GM21390 (cell line): ENCODE results near the gene F12.
"Not testable (repeated sequence)": the region's sequence is repeated elsewhere in the genome, so short reads cannot be mapped to it uniquely, and the experiment has no call there.

Source experiments
- ATAC-seq: cut with Tn5 transposase; IDR thresholded peaks from one replicate; pipeline ENCODE4 v1.9.1; 2021; ENCODE audit not compliant: unreplicated experiment

The F12 gene

DNA sequence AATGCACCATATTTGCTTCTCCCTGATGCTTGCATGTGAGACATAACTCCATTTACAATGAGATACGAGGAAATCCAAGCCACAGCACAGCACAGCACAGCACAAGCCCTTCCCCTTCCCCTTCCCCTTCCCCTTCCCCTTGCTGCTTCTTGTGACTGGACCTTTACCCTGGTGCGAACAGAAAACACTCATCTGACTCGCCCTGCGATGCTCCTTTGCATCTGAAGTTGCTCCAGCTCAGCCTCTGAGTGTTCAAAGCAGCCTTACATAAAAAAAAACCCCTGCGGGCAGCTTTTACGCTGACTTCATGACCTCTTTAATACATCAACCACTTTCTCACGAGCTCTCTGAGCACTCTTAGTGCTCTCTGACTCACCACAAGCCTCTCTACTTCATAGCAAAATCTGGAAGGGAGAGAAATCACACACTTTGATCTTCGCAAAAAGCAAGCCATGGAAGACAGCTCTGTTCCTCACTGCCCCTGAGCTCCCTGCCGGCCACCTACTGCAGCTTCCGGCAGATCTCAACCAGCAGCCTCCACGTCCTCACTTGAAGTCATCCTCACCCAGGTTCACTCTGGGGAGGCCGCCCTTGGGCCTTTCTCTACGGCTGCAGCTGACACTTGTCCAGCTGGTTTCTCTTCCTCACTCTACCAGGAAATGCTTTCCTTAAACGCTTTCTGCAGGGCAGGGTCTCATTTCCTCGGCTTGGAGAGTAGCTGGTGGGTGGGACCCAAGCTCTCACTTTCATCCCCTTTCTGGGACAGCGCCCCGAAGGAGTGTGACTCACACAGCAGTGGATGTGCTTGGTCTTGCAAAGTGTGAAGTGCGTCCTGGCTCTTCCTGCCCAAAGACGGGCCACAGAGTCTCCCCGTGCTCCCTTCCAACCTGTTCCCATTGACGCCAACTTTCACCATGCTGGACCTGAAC lies 19.9 kb downstream of the F12 start:
- ATAC-seq: no peak

- ATAC-seq: no peak
These were observed 20.8 kb downstream of the F12 start for GRCh38 chr5:177388521-177389052.

DNA sequence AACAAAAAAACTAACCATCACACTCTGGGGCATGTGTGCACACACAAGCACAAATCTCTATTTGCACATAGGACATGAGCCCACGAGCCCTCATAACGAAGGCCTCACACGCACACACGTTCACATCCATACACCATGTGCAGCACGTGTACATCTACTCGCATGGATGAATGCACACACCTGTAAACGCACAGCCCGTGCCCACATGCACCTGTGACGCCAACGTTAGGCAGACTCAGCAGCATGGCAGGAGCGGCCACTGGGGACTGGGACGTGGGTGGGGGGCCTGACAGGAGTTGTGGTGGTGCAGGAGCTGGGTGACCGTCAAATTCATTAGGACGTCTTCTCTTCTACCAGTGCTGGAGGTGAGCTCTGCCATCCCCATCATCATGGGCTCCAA lies 22.0 kb downstream of the F12 start:
- ATAC-seq: no peak

- no peak for ATAC-seq
These were observed 22.8 kb downstream of the F12 start for GRCh38 chr5:177386542-177386941.

GRCh38 chr5:177385720-177386119 lies 23.6 kb downstream of the F12 start:
- ATAC-seq: no peak

- ATAC-seq: no peak
These were observed 25.2 kb downstream of the F12 start, which contains the start of gene SLC34A1 for GRCh38 chr5:177384134-177384533. SLC34A1 (plus strand) TSS chr5:177384434; CDS start chr5:177385742, 1,308 bp downstream.

DNA sequence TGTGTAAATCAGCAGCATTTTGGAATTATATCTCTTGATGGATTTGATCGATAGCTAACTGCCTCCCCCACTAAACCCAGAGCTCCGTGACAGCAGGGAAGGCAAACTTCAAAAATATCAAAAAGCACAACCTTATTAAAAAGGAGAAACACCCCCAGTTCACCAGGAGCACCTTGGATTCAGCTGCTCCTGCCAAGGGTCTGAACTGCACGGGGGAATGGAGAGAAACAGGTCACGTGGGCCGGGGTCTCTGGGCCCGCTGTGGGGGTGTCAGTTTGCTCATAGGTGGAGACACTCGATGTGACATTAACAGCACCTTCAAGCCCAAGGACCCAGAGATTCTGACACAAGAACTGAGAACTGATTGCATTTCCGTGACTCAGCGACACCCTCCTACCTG lies 26.2 kb downstream of the F12 start:
- no peak for ATAC-seq

DNA sequence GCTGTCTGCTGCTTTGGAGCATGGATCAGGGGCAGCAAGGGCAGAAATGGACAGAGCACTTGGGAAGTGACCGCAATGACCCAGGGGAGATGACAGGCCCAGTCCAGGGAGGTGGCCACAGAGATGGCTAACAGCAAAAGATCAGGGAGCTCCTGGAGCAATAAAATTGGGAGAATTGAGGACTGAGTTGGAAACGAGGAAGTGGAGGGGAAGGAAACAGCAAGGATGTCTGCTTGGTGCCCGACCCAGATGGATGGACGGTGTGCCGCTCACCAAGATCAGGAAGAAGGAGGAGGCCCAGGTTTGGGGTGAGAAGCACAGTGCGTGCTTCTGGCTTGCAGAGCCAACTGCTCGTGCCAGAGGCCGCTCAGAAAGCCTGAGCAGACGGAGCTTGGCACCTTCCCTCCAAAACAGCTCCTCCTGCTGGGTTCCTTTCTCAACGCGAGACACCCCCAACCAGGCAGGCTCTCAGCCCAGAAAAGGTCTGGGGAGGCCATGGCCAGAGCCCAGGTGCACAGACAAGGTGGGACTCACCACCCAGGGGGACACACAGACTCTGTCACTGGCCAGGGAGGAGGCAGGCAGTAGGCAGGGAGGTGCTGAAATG lies 26.8 kb downstream of the F12 start:
- no peak for ATAC-seq

DNA sequence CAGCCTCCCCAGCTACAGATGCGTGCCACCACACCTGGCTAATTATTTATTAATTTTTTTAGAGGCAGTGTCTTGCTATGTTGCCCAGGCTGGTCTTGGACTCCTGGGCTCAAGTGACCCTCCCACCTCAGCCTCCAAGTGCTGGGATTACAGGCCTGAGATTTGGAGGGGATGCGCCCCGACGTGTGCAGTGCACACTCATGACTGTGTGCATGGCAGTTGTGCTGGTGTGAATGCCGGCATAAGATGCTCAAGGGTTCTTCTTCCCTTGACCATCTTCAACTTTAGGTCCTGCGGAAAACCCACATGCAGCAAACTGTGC lies 28.6 kb downstream of the F12 start:
- ATAC-seq: no peak

- no peak for ATAC-seq
These were observed 30.2 kb downstream of the F12 start for GRCh38 chr5:177378884-177379883.

DNA sequence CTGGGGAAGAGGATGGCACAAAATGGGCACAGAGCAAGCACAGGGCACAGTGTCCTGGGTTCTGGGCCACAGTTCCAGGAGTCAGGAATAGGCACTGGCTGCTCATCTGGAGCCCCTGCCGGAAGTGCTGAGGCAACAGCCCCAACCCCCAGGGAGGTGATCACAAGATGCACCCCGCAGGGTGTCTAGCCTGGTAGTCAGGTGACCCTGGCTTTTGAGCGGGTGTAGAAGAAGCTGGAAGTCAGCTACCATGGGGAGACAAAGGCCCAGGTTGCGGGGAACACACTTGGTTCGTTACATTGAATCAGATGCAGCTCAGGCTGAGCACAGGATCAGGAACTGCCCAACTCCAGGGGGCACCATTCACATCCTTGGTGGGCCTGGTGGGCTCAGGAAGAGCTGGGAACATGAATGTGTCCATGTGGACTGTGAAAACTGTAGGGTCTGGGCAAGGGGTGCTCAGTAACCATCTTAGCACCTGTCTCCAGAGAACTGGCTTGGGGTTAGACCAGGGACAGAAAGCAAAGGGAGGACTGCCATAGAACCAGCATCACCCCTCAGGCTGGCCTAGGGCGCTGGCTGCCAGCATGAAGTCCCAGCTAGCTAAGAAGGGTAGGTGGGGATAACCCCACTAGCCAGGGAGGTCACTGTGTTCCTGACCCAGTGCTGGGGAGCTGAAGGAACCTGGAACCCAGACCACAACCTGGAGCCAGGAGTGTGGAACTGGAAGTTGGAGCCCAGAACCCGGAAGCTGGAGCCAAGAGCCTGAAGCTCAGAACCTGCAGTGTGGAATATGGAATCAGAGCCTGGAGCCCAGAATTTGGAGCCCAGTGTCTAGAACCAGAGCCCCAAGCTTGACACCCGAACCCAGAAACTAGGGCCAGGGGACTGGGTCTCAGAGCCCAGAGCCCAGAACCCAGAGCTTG lies 31.2 kb downstream of the F12 start:
- ATAC-seq: no peak

GRCh38 chr5:177376107-177376506 lies 33.3 kb downstream of the F12 start:
- ATAC-seq: no peak

- not testable (repeated sequence) for ATAC-seq
These were observed 33.8 kb downstream of the F12 start for GRCh38 chr5:177375516-177375915.

- no peak for ATAC-seq
These were observed 35.2 kb downstream of the F12 start for GRCh38 chr5:177374211-177374610.

DNA sequence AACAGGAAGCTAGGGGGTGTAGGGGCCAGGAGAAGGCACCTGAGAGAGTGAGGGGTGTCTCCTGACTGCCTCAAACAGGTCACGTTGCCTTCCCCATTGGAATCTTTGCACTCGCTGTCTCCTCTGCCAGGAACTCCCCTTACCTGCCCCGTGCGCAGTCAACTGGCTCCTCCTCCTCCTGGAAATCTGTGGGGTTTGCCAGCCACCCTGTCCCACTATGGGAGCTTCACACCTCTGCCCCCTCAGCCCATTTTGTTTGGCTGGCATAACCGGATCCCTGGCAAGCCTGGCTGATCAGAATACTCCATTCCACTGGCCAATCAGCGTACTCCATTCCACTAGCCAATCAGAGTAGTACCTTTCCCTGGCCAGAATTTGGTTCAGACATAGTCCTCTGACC lies 35.6 kb downstream of the F12 start:
- ATAC-seq: no peak

- ATAC-seq: no peak
These were observed 36.5 kb downstream of the F12 start for GRCh38 chr5:177372910-177373309.

DNA sequence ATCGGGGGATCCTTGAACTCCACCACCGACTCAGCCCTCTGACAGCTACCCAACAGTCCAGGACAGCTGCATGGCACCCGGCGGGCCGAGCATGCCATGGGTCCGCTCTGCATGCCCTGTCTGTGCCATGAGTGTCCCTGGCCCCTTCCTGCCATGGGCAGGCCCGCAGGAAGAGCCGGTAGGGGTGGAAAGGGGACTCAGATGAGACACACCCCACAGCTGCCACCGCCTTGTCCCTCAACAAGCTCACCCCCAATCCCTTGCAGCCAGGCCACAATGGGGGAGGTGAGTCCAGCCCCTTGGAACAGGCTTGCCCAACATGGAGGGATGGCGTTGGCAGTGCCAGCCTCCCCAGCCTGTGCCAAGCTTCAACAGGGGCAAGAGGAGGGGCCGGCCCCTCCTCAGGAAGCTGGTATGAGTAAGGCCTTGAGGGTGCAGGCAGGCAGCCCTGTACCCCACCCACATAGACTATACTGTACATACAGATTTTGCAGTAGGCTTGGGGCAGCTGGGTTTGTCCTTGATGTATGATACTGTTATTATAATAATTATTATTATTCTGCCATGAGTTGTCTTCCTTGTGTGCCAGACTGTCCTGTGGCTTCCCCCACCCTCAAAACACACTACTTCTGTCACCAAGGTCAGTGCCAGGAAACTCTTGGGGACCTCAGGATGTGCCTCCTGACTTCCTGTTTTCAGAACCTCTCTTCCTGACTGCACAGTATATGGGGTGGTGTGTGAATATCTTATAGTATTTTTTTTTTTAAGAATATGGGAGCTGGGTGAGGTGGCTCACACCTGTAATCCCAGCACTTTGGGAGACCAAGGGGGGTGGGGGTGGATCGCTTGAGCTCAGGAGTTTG lies 37.1 kb downstream of the F12 start:
- ATAC-seq: no peak

- no peak for ATAC-seq
These were observed 38.0 kb downstream of the F12 start for GRCh38 chr5:177371120-177372033.
